GM18498 (cell line): ENCODE results near the gene PTPRM.

Experiments used
- ATAC-seq: cut with Tn5 transposase; IDR thresholded peaks from one replicate; pipeline ENCODE4 v1.9.1; 2021; ENCODE audit warnings: mild to moderate bottlenecking, moderate library complexity; ENCODE audit not compliant: unreplicated experiment

The PTPRM gene

DNA sequence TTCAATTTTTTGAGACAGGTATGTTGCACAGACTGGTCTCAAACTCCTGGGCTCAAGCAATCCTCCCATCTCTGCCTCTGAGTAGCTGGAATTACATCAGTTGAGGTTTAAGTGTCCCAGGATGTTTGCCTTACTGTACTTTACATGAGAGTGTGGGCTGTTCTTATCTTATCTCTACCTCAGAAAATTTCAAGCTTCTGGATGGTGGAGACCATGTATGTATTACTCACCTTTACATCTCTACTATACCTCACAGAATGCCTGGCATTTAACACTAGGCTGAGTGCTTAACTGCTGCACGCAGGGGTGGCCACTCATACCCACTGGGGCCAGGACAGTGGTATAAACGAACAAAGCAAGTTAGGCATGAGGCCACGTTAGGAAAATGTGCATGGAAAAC, 770.1 kb downstream of the PTPRM start:
- ATAC-seq = no peak

DNA sequence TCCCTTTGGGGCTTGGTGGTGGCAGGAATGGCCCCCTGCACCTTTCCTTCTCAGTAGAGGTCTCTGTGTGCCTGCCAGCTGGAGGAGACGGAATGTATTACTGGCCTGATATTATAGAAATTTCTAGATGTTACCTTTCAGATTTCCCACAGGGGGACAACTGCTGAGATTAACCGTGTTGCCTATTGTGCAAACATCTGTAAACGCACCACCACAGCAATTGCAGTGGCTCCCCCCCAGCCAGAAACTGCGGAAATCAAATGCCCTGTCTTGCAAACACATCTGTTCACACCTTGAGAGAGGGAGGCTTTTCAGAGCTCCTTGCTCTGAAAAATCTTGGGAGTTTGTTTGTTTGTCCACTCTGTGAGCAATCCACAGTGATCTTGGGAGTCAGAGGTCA, 772.1 kb downstream of the PTPRM start:
- ATAC-seq = no peak

GRCh38 chr18:8339952-8340351, 772.8 kb downstream of the PTPRM start:
- ATAC-seq = no peak

DNA sequence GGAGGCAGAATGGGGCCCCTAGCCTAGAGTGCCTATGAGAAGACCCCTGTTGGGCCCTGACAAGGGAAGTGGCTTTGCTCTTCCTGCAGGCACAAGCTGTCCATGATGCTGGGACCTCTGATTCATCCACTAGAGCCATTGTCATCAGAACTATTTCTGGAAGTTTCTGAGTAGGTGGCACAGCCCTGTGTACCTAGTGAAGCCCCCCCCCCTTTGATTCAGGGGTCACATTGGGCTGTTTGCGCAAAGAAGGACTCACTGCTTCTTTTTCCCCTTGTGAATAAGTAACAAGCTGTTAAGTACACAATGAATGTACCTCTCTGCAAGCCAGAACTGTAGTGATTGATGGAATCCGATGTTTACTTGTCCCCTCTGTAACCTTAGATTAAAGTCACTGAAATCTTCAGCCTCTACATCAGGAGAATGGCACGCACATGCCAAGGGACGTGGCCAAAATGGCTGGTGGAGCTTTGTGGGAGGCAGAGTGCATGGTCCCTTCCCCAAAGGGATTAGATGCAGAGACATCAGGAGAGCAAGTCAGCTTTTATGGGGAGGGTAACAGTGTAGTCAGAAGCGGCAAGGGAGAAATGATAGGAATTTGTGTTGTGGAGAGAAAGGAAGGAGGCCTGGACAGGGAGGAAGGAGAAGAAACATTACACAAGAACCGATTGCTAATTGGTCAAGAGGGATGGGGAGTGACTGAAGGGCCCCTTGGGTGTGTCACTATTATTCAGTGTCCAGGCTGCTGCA, 774.5 kb downstream of the PTPRM start:
- no peak for ATAC-seq

- no peak for ATAC-seq
Observed at GRCh38 chr18:8348051-8348720, 781.1 kb downstream of the PTPRM start.

DNA sequence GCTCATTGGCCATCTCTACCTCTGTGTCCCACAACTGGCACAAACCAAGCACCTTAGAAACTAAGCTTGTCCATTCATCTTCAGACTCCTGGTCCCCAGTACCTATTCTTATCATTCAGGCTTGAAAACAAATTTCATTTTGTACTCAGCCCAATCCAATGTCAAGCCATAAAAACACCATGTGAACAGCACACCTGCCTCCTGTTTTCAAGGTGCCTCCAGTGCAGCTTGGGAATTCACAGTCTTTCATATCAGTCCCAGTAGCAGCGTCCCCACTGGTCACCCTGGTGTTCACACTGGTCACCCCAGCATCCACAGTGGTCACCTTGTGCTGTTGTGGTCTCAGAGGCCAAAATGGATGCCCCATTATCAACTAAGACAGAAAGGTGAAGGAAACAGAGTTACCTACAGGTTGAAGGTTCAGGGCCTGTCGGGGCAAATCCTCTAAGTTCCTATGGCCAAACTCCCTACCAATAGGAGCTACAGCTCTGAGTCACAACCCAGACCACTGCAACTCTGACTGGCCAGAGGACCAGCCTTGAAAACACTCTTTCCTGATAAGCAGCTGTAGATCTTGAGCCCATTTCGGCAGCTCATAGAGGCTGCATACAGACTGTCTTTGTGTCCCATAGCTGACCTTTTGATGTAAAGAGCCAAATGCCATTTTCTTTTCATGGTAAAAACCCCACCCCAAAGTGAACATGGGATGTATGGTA, 782.6 kb downstream of the PTPRM start:
- ATAC-seq = no peak

DNA sequence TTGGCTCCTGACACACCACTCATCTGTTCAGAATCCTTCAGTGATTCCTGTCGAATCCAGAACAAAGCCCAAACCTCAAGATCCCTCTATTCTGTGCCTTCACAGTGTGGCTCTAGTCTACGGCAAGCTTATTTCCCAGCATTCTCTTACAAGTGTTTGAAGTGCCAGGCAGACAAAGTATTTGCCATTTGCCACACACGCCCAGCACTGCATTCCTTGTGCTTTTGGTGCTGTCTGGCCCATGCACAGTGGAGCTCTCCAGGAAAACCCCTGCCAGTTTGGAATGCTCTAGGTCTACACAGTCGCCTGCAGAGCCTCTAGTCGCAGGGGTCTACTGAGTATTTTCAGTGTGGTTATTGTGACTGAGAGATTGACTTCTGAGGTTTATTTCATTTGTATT, 783.5 kb downstream of the PTPRM start:
- ATAC-seq = no peak

- no peak for ATAC-seq
Observed at GRCh38 chr18:8351161-8351560, 784.0 kb downstream of the PTPRM start.

DNA sequence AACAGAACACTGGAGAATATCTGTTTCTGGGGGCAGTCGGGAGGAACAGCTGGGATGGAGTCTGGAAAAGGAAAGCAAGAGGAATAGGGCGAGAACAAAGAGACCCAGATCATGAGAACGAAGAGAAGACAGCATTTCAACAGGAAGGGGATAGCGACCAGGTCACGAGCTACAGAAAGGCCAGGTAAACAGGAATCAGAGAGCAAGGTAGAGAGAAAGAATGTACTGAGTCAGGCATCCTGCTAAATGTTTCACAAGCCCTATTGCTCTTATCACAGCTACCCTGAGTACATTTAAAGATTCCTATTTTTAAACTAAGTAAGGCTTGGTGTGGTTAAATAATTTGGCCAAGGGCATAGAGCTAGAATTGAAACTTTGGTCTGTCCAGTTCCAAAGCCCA, 787.2 kb downstream of the PTPRM start:
- no peak for ATAC-seq

GRCh38 chr18:8356001-8356400, 788.9 kb downstream of the PTPRM start:
- ATAC-seq = no peak

DNA sequence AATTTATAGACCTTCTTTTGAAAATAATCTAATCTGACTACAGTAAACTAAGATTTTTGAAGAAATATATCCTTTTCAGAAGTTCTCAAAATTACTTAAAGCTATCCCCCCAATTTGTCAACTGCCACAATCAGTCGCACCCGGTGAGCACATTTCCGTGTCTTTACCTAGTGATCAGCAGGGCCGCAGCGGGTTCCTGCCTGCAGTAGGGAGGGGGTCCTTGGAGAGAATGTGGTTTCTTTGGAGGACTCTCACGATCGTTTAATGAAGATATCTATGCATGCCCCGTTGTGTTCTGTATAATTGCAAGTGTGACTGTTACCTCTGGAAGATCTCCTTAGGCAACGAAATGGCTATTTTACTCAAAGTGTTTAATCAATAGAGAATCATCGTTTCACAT, 790.2 kb downstream of the PTPRM start:
- ATAC-seq = no peak

DNA sequence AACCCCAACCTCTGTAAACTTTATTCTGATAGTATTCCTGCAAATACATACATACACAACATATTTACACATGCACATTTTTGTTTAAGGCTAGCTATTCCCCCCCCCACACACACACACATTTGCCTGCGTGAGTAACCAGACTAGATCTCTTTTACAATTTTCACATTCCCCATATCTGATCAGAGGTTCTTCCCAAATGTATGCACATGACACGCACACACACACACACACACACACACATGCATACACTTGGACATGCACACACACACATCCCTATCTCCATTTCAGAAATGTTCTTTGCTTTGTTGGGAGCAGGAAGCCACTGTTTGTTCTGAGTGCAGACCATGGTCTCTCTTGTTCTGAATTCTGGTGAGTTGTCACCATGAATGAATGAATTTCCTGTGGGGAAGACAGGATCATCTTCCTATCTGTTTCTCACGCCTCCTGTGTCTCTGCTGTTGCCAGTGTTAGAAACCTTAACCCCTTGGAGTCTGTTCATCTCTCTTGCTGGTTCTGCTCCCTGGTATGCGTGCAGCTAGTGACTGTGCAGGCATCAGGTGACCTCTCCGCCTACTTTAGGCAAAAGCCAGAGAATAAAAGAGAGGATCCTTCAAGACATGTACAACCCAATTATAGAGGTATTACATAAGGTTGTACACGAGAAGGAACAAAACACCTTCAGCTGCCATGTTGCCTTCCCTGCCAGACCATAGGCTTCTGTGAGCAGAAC, 791.1 kb downstream of the PTPRM start:
- ATAC-seq = no peak

GRCh38 chr18:8359076-8359475, 792.0 kb downstream of the PTPRM start:
- no peak for ATAC-seq

DNA sequence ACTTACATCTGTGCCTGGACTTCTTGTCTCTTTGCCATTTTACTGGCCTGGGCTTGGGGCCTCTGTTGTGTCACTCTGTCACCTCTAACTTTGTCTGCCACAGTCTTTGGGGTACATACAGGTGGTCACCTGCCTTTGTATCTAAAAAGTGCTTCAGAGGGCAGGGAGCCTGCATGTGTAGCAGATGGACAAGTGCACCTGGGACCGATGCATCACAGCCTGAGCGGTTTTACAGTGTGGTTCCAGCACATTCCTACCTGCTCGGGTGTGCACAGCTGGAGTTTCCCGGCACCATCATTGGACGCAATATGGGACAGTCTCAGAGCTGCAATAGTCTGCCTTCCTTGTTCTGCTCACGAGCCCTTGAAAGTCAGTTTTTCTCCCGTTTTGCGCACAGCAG, 792.4 kb downstream of the PTPRM start:
- ATAC-seq = no peak

DNA sequence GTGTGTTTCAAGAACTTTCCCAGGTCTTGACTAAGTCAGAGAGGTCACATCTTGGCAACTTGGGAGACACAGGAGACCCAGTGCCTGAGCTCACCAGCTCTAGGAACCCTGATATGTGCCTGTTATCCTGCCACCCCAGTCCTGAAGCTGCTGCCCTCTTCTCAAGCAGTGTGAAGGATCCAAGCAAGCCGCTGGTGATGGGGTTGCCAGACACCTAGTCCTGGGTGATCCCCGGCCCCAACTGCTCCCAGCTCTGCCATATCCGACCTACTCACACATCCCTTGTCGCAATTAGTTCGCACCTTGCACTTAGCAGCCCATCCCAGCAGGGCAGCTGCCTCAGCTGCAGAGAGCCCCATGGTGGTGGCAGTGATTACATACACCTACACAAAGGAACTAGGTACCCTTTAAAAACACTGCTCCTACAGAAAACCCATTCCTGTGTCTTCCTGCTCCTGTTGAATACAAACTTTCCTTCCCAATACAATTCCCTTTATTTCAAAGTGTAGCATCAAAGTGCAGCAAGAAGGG, 794.9 kb downstream of the PTPRM start:
- ATAC-seq = no peak

- no peak for ATAC-seq
Observed at GRCh38 chr18:8362863-8363262, 795.7 kb downstream of the PTPRM start.

GRCh38 chr18:8364385-8364784, 797.3 kb downstream of the PTPRM start:
- ATAC-seq = no peak

- no peak for ATAC-seq
Observed at GRCh38 chr18:8365006-8365405, 797.9 kb downstream of the PTPRM start.

- ATAC-seq = no peak
Observed at GRCh38 chr18:8365528-8365927, 798.4 kb downstream of the PTPRM start.

DNA sequence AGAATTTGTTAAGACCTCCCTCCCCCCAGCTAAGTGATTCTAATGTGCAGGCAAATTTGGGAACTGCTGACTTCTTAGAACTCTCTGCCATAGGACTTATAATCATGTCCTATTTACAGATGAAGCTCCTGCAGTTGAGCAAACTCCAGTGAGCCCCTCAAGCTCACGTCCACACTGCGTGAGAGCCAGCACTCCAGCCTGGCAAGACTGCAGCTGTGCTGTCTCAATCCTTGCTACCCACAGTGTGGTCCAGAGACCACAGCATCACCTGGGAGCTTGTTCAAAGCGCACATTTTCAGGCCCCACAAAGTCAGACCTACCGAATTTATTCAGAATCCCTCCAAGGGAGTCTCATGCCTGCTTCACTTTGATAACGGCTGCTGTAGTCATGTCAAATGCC, 799.0 kb downstream of the PTPRM start:
- ATAC-seq = no peak

DNA sequence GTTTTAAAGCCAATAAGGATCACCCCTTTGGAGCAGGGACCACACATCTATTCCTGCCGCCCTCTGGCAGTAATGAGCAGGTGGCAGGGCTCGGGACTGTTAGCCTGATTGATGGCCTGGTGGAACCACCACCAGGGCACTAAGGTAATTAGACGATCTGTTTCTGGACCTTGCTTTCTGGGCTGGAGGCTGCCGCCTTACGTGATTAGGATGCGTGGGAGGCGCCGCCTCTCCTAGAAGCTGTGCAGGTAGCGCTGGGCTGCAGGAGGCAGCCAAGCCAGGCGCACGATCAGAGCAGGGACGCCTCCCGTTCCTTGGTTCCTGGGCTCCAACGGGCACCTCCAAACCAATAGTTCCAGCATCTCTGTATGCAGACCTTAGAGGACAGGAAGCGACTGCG, 799.5 kb downstream of the PTPRM start:
- no peak for ATAC-seq
